ENCODE data around the gene TPK1.

Gene TPK1

DNA sequence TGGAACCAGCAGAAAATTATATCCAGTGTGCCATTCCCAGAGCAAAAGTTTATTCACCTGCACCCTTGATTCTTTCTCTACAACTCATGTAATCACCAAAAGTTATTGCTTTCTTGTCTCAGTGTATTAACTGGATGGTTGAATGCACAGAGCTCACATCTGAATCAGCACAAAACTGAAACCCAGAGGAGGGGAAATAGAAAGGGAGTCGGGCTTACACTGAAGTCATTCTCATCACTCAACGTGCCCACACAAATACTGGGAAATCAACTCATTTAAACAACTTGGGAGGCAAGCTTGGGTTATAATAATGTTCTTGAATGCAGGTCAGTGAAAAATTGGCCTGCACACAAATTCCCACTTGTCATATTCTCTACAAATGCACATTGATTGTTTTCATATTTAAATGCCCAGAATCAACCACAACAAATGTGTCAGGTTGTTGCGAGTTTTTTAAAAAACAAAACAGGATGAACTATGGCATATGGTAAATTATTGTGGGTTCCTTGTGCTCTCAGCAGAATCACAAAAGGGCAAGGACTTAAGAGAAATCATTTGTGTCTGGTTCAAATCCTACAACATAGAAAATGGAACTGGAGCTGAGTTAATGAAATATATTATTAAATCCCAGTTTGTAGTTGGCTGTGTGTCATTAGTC, 306.5 kb downstream of the TPK1 start:
- peak; percentile 20 for DNase-seq (ENCODE audit: low read depth, low spot score)

DNA sequence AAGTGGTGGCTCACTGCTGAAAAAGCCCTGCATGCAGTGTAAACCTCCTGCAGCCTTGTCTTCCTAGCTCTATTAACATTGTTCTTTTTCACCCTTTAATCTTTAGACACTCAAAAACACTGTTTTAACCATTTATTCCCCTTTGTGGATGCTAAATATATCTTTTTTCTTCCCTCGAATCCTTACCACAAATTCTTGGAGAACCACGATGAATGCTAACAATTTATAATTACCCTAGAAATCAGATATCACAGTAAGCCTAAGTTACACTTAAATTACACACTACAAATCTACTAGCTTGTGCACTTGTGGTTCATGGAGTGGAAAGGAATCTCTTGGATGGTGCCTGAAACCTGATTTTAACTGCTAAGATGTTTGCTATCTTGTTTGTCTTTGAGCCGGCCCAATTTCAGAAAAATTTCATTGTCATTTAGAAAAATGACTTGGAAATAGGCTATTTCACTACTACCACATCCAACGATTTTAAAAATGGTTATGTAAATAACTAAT, 307.3 kb downstream of the TPK1 start:
- DNase-seq (ENCODE audit: low read depth, low spot score): peak; percentile 43

DNA sequence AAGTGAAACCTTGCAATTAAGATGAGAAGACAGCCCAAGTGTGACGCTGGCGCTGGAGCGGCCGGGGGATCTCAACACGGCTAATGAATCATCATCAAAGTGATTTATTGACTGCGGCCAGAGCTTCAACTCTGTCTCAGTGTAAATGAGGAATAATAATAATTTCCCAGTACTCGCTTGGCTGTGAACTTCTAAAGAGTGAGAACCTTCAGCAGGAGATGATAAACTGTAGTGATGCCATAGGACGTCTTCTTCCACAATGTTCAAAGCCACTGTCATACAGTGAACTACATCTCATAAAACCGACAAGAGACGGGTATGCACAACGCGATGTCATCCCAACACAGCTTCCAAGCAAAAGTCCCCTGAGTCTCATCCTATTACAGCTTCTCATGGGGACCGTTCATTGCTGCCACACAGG, 308.8 kb downstream of the TPK1 start:
- no peak for DNase-seq (ENCODE audit: low read depth, low spot score)

DNA sequence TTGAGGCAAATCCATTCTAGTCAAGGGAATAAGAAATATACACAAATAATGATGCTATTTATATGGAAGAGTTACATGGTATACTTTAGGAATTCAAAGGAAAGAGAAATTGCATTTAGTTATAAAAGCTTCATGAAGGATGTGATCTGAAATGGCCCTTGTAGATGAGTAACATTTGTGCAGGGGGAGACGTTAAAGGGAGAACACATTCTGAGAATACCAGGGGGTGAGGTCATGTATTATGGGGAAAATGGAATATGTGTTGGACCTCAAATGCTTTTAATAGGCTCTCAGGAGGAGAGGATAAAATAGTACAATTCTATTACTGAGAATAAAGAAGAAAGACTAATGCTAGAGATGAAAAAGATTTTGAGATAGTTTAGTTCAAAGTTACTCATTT, 309.9 kb downstream of the TPK1 start:
- peak; percentile 16 for DNase-seq (ENCODE audit: low read depth, low spot score)

DNA sequence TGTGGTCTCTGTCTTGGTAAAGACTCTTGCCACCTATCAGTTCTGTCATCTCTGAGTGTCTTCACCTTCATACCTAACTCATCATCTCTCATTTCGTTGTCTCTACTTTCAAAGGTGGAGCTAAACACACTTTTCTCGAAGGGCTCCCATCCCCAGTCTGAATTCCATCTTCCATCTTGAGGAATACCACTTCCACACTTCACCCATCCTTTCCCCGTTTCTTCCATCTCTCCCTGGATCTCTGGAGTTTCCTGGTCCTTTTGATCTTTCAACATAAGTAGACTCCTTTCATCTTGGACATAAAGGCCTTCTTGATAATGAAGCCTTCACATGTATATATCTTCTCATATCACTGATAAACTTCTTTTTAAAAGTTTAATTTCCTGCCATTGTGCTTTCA, 311.6 kb downstream of the TPK1 start:
- DNase-seq (ENCODE audit: low read depth, low spot score): no peak

DNA sequence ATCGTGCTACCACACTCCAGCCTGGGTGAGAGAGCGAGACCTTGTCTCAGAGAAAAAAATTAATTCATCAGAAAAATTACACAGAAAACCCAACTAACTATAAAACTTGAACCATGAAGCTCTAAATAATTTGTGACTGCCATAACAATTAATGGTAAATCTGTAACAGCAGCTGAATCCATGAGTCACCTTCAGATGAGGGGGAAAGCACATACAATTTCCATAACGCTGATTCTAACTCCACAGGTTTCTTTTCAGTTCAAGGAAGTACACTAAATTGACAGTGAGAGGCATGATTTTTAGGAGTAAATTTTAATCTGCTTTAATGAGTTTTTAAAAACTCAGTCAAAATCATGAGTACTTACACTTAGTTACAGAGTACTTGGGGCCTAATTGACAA, 312.2 kb downstream of the TPK1 start:
- no peak for DNase-seq (ENCODE audit: low read depth, low spot score)

DNA sequence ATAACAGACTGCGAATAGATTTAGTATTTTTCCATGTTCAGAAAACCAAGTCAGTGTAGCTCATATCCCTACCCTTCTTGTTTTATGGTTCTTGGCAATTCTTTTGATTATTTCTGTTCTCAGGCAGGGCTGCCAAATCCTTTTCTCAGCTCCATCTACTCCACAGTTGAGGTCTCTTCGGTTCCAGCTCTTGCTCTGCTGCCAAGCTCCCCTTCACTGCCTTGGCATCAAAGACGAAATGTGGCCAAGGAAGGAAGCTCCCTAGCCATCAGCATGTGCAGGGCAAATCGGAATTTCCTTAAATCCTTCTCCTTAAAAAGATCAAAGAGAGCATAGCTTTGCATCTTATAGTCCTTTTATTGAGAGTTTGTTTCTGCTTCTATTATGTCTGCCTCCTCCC, 315.9 kb downstream of the TPK1 start:
- DNase-seq (ENCODE audit: low read depth, low spot score): peak; percentile 61

DNA sequence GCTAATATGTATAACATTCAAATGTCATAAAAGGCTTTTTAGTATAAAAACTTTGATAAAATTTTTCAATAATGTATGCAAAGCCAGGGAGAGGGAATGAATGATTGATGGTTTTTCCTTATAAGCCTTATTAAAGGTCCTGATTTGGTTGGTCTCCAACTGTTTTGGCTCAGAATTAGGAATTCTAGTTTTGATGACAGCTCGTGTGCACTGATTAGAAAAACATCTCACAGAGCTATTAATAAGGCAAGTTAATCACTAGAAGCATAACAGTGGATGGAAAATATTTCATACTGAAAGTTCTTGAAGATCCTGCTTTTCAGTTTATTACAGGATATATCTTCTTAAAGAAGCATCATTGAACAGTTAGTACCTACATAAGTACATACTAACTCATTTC, 317.5 kb downstream of the TPK1 start:
- DNase-seq (ENCODE audit: low read depth, low spot score): no peak

DNA sequence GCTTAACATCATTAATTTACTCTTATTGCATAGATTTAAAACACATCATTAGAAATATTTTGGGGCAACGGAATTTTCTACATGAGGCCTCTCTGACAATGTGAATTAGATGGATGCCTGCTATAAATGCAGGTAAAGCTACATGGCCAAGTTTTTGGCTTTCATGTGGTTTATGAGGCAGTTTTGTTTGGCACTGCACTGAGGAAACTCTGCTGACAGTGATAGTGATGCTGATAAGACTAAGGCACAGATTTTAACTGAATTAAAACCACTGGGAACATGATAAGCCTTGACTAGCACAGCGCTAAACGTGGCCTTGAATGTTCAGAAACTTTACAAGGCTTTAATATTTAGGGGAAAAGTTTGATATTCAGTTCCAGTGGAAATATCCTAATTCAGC, 318.1 kb downstream of the TPK1 start:
- DNase-seq (ENCODE audit: low read depth, low spot score): peak; percentile 16

DNA sequence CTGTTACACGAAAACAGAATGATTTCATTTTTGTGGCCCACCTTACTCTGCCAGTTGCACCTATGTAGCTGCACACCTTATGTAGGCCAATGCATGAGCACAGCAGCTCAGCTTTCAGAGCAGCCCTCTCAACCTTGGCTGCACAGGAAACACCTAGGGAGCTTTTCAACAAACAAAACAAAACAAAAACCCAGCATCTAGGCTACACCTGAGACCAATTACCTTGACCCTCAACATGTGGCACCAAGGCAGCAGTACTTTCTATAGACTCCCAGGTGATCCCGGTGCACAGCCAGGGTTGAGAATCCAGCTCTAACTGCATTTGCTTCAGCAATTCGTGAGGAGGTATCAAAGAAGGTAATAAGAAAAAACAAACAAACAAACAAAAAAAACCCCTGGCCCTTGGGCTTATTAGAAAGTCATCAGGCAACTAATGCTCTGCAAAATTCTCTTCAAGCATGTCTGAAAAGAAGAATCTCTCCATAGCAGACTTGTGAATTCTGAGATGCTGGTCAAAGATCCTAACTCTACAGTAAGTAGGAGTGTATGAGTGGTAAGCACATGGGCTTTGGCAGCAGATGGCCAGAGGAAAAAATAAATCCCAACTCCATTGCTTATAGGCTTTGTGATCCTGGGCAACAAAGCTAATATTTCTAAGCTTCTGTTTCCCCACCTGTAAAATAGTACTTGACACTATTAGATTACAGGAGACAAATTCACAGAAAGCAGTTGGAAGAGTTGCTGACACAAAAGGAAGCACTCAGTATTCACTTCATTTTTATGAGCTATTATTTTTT, 318.9 kb downstream of the TPK1 start:
- no peak for DNase-seq (ENCODE audit: low read depth, low spot score)

DNA sequence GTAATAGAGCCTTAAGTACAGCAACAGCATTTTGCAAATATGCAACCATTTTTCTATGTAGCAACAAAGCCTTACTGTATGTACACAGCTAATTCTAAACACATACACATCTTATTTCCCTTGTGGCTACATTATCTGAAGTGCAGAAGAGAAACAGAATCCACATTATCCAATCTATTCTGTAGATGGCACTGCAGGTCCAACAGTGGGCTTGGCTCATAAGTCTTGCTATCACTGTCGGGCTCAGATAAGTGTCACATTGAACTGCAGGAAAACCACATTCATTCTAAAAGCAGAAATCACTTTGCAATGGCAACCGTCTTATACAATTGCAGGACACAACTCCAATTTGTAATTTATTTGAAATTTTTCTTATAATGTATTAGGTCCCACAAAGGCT, 322.5 kb downstream of the TPK1 start:
- DNase-seq (ENCODE audit: low read depth, low spot score): peak; percentile 56

DNA sequence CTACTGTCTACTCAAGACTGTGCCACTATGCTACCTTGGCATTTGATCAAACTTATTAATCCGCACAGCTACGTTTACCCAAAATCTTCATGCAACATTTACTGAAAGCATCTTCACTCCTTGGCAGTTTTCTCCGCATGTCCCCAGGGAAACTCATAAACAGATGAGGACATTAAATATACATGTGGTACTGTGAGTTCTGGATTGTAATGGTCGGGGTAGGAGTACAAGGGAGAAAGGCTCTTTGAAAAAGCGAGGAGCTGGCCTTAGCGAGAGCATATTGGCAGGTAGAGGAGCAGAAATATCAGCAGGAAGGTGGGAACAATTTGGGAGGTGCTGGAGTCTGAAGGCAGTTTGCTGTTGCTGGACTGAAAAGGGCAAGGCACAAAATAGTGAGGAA, 325.2 kb downstream of the TPK1 start:
- DNase-seq (ENCODE audit: low read depth, low spot score): no peak

DNA sequence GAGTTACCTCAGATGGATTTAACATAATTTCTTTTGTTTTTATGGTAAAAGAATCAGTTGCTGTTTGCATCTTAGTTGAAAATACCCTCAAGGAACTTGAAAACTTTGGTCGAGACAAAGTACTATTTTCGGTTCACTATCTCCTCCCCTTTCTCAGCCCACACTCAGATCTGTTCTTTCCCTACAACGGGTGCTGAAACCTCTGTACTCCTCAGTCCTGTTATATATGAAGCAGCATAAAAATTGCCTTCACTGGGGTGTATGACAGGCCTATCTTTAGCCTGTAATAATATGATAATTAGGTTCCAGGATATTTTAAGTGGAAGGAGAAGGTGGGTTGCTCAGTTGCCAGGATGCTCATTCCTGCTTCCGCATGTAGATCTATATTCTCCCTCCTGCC, 327.2 kb downstream of the TPK1 start:
- DNase-seq (ENCODE audit: low read depth, low spot score): no peak

DNA sequence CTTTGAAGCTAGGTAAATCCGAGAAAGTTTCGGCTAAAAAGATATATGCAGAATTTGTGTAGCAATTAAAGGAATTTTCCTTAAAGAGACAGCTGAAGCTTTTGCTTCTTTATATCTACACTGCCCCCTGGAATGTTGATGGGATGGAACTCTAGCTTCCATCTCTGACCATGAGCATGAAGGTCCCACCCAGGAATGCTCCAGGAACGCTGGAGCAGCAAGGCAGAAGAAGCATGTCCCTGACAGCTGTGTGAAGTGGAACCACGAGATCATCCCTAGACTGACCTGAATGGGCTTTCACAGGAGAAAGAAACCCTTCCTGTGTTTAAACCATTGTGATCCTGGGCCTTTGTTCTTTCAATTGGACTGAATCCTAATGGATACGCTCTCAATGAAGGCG, 332.6 kb downstream of the TPK1 start:
- no peak for DNase-seq (ENCODE audit: low read depth, low spot score)

DNA sequence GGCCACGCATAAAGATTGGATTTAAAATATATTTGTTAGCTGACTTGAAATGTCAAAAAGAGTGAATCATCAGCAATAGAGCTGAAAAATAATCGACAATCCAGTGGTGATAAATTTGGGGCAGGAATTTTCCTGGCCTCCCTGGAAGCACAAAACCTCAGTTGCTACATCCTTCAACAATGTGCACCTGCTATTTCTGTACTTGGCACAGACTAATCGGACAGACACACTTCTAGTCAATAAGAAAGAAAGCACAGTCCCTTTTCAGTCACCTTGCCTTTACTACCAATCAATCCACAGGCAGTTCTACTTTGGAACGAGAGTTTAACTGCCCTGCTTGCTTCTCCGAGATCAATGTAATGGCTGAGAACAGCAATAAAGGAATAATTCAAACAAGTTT, 335.6 kb downstream of the TPK1 start:
- DNase-seq (ENCODE audit: low read depth, low spot score): no peak

DNA sequence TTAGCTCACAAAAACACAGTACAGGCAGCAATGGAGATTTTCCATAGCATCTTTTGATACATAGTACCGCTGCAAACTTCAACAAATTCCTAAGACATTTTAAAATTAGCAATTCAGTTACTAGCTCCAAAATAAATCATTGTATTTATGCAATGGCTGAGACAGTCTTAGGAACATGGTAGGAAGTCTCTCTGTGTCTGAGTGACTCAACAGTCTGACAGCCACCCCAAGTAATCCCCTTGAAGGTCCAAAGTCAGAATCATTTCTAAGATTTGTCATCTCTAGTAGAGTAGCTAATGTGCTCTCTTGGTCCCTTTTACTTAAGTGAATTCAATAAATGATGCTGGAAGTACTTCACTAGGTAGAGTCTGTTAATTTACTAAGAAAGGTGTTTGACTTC, 338.6 kb downstream of the TPK1 start:
- DNase-seq (ENCODE audit: low read depth, low spot score): no peak

DNA sequence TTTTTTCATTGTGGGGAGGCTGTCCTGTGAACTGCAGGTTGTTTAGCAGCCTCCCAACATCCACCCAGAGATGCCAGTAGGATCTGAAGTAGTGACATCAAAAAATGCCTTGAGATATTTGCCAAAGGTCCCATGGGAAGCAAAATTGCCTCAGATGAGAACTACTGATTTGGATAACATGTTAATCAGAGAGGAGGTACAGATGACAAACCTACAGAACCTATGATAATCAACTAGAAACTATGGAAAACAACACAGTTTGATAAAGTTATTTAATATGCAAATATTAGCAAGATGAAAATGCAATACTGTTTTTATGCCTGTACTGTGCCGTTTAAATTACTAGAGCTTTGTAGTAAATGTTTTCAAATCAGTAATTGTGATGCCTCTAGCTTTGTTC, 341.5 kb downstream of the TPK1 start:
- DNase-seq (ENCODE audit: low read depth, low spot score): no peak

DNA sequence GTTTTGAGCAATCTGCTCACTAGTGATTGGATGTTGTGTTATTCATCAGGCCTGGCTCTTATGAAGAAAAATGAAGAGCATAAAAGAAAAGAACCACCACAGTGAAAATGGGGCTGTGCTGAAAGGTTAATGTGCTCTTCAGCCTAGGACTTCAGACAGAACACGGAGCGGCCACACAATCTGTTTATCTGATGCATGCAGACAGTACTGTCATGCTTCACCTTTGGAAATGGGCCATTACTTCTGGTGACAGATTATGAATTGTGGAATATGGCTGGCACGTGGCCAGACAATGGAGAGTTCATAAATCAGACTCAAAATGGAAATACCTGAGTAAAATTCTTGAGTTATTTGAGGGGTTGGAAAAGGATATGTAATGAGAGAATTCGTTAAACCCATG, 346.3 kb downstream of the TPK1 start:
- no peak for DNase-seq (ENCODE audit: low read depth, low spot score)

DNA sequence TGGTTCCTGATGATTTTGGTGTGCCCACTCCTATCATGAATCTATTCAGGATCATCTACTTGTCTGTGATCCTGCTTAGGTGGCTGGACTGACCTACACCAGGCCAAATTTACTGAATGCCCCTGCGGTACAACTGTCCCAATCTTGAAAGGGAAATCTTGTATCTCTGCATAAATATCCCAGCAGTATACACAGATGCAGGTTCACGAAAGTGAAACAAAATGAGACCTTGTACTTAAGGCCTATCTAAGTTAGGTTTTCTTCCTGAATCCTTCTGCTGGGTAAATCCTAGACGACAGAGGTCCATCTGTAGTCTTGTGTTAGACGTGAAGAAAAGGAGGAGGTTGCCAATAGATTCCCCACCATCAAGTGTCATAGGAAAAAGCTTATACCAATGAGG, 346.9 kb downstream of the TPK1 start:
- DNase-seq (ENCODE audit: low read depth, low spot score): no peak

DNA sequence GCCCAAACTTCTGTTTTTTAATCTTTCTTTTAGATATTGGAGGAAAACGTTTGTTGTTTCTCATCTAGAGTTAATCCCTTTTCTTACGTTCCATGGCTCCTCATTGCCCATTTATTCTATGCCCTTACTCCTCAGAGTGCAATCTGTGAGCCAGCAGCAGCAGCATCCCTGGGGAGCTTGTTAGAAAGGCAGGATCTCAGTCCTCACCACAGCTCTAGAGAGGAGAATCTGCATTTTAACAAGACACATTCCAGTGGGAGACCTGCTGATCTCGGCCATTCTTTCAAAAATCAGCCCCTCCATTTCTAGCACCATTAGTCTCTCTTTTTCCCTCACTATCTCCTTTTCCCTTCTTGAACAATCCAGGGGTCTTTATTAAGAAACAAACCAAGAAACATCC, 348.0 kb downstream of the TPK1 start:
- no peak for DNase-seq (ENCODE audit: low read depth, low spot score)

DNA sequence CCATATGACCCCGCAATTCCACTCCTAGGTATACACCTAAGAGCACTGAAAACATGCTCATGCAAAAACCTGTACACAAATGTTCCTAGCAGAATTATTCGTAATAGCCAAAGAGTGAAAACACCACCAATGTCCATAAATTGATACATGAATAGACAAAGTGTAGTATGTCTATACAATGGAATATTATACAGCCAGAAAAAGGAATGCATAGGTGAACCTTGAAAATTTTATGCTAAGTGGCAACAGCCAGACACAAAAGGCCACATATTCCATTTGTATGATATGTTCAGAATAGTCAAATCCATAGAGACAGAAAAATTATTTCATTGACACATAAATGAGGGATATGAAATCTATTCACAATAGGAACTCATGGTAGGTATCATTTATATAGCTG, 351.4 kb downstream of the TPK1 start:
- DNase-seq (ENCODE audit: low read depth, low spot score): no peak

DNA sequence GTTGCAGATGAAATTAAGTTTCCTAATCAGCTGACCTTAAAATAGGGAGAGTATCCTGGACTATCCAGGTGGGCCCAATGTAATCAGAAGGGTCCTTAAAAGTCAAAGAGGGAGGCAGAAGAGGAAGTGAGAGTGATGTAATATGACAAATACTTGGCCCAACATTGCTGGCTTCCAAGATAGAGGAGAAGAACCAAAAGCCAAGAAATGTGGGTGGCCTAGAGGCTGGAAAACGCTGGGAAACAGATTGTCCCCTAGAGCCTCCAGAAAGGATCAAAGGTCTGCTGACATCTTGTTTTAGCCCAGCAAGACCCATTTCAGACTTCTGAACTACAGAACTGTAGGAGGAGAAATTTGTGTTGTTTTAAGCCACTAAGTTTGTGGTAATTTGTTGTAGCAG, 352.7 kb downstream of the TPK1 start:
- DNase-seq (ENCODE audit: low read depth, low spot score): no peak

DNA sequence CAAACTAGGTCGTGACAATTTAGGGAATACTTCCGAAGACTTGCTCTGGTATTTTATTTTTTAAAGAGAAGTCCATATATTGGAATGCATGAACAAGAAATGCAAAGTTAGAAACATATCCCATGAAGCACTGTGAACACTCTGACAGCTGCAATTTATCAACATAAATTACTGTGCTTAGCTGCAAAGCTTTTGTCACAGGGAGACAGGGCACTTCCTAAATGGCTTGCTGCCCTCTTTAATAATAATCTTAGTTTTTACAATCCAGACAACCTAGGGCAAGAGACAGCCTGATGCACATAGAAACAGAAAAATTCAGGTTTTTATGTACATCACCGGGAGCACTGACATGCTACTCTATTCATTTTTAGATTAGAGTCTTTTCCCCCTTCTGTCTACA, 354.0 kb downstream of the TPK1 start:
- no peak for DNase-seq (ENCODE audit: low read depth, low spot score)
